Endothelial cell of umbilical vein (primary cell): ENCODE data around the gene RSPO1. TPM values are rescaled to one million over a fixed set of nuclear protein-coding genes. Genes with fewer than 3 reads are reported as not detected.

ENCODE experiments used
- BruUV-seq: library from RNA; stranded (reverse); fragments of 400-500 nt; replicated peaks from 2 replicates; lab custom pipeline; 2021; lab: Mats Ljungman, UMichigan
- CTCF ChIA-PET: fragments of 300-600, 350-600 bp; sonication (Branson Sonifier 250); formaldehyde crosslinking; loops from one replicate; lab custom pipeline; 2021; ENCODE audit warnings: antibody characterized with exemption, inconsistent platforms; lab: Charles Lee
- POLR2A ChIA-PET: fragments of 300-600, 350-600 bp; sonication (Branson Sonifier 250); formaldehyde crosslinking; loops from one replicate; lab custom pipeline; 2021; ENCODE audit warnings: antibody characterized with exemption, inconsistent platforms; lab: Charles Lee
- DNase-seq: peaks from one replicate; pipeline ENCODE4 v3.0.0-alpha.2; 2011; ENCODE audit warnings: low read depth, low spot score
- FAIRE-seq: peaks from 2 replicates; lab custom pipeline; 2011; peaks lifted over from hg19 to GRCh38; lab: Jason Lieb, UNC
- H2AFZ ChIP-seq: 2 replicates; pipeline ENCODE4 v1.6.0; 2012; ENCODE audit warnings: low read depth, low read length, control low read depth, inconsistent platforms
- H3K27ac ChIP-seq: 2 replicates; pipeline ENCODE4 v1.5.1; 2011; ENCODE audit warnings: low read depth, mild to moderate bottlenecking, control low read depth, low read length, moderate library complexity; ENCODE audit not compliant: insufficient read depth
- H3K27me3 ChIP-seq, 2 experiments: 2 replicates each; pipeline versions ENCODE4 v1.6.0 to v1.6.1; 2011; ENCODE audit warnings: low read length in 2 of 2, mixed read lengths in 1 of 2; ENCODE audit not compliant: control insufficient read depth in 2 of 2, insufficient read depth in 2 of 2
- H3K36me3 ChIP-seq, 2 experiments: 2 replicates in 1 of 2; 3 replicates in 1 of 2; pipeline ENCODE4 v1.5.1; 2011; ENCODE audit warnings: low read length in 2 of 2, mild to moderate bottlenecking in 1 of 2, moderate library complexity in 1 of 2; ENCODE audit not compliant: control insufficient read depth in 2 of 2, insufficient read depth in 2 of 2; ENCODE audit errors: extremely low read depth in 1 of 2
- H3K4me1 ChIP-seq: 3 replicates; pipeline ENCODE4 v1.5.1; 2011; ENCODE audit warnings: mild to moderate bottlenecking, low read length; ENCODE audit not compliant: control insufficient read depth, insufficient read depth; ENCODE audit errors: extremely low read depth
- H3K4me2 ChIP-seq: 2 replicates; pipeline ENCODE4 v1.6.1; 2011; ENCODE audit warnings: low read length, control low read depth, mixed read lengths; ENCODE audit not compliant: insufficient read depth
- H3K4me3 ChIP-seq, 3 experiments: fragments of 200-600 bp in 1 of 3; sonication (generic), shearing (Covaris generic) in 1 of 3; replicated peaks in 1 of 3; 2 replicates each; pipeline ENCODE4 v1.5.1; 2011 to 2016; ENCODE audit warnings: control low read depth in 3 of 3, low read length in 3 of 3, mild to moderate bottlenecking in 2 of 3, inconsistent platforms in 1 of 3, low read depth in 1 of 3, moderate library complexity in 1 of 3; ENCODE audit not compliant: insufficient read depth in 1 of 3
- H3K79me2 ChIP-seq: 2 replicates; pipeline ENCODE4 v1.6.0; 2012; ENCODE audit warnings: low read length, inconsistent platforms; ENCODE audit not compliant: control insufficient read depth, insufficient read depth
- H3K9ac ChIP-seq: replicated peaks from 2 replicates; pipeline ENCODE3; 2011; ENCODE audit warnings: low read length, control low read depth; ENCODE audit not compliant: insufficient read depth; ENCODE audit errors: extremely low read depth
- H3K9me1 ChIP-seq: replicated peaks from 3 replicates; pipeline ENCODE4 v1.6.0; 2011; ENCODE audit warnings: mild to moderate bottlenecking, low read length; ENCODE audit not compliant: control insufficient read depth, insufficient read depth; ENCODE audit errors: extremely low read depth
- H3K9me3 ChIP-seq: replicated peaks from 2 replicates; pipeline ENCODE4 v1.5.1; 2012; ENCODE audit warnings: low read length, inconsistent platforms; ENCODE audit not compliant: control insufficient read depth, insufficient read depth
- H4K20me1 ChIP-seq: replicated peaks from 2 replicates; pipeline ENCODE3; 2011; ENCODE audit warnings: mild to moderate bottlenecking, low read length; ENCODE audit not compliant: control insufficient read depth, insufficient read depth; ENCODE audit errors: extremely low read depth
- CTCF ChIP-seq, 2 donors: IDR thresholded peaks; 1 replicate in 1 of 2; 2 replicates in 1 of 2; pipeline ENCODE4 v1.5.1; 2011; ENCODE audit warnings: low read length in 2 of 2, mild to moderate bottlenecking in 2 of 2, moderate library complexity in 2 of 2, control low read depth in 1 of 2, inconsistent platforms in 1 of 2, low read depth in 1 of 2; ENCODE audit not compliant: insufficient read depth in 1 of 2; ENCODE audit errors: extremely low read depth in 1 of 2
- EZH2 ChIP-seq: IDR thresholded peaks from 2 replicates; pipeline ENCODE4 v1.6.1; 2012; ENCODE audit warnings: borderline replicate concordance, low read depth, mild to moderate bottlenecking, moderate library complexity, low read length, inconsistent platforms; ENCODE audit not compliant: severe bottlenecking
- FOS ChIP-seq: IDR thresholded peaks from 2 replicates; pipeline ENCODE4 v1.6.1; 2011; ENCODE audit warnings: mild to moderate bottlenecking, low read length, moderate library complexity, borderline replicate concordance; ENCODE audit not compliant: insufficient read depth
- GATA2 ChIP-seq: IDR thresholded peaks from 2 replicates; pipeline ENCODE4 v1.7.0; 2011; ENCODE audit warnings: low read depth, mild to moderate bottlenecking, moderate library complexity, mixed read lengths, low read length; ENCODE audit not compliant: insufficient read length, insufficient read depth
- JUN ChIP-seq: IDR thresholded peaks from 2 replicates; pipeline ENCODE4 v1.6.1; 2011; ENCODE audit warnings: borderline replicate concordance, low read depth; ENCODE audit not compliant: insufficient read length, insufficient read depth
- MAX ChIP-seq: IDR thresholded peaks from 2 replicates; pipeline ENCODE4 v1.6.1; 2011; ENCODE audit not compliant: insufficient read depth, insufficient read length
- MYC ChIP-seq: IDR thresholded peaks from one replicate; pipeline ENCODE4 v1.6.1; 2011; ENCODE audit warnings: mild to moderate bottlenecking, low read depth, low read length
- POLR2A ChIP-seq: IDR thresholded peaks from 2 replicates; pipeline ENCODE4 v1.6.1; 2012; ENCODE audit warnings: low read depth, mild to moderate bottlenecking, control low read depth, low read length
- POLR2AphosphoS5 ChIP-seq: IDR thresholded peaks from 2 replicates; pipeline ENCODE4 v1.6.1; 2012; ENCODE audit warnings: low read depth, mild to moderate bottlenecking, control low read depth, low read length, moderate library complexity; ENCODE audit not compliant: insufficient read depth
- dilution Hi-C: fragments of 300-500 bp; cut with MboI; formaldehyde crosslinking; loops from one replicate; pipeline ENCODE4 v1.15.0; 2019; ENCODE audit warnings: low sequenced_read_pairs; ENCODE audit not compliant: extremely low pct_ligation_motif_present
- intact Hi-C: fragments of 100-400 bp; cut with micrococcal nuclease; formaldehyde crosslinking; loops from one replicate; pipeline ENCODE4 v1.10.0; 2022
- polyA plus RNA-seq, 4 experiments: library from polyadenylated mRNA; depleted of rRNA in 3 of 4; stranded (reverse) in 3 of 4; unstranded in 1 of 4; fragments of >200 nt; gene quantifications; 2 replicates each; pipeline versions ENCODE4 v1.2.1 to v1.2.3, GENCODE V29; 2011 to 2012; ENCODE audit warnings: missing spikeins in 1 of 4
- total RNA-seq: library from RNA; stranded (reverse); gene quantifications from 2 replicates; pipeline ENCODE4 v1.2.3, GENCODE V29; 2021

Gene RSPO1
- total and polyA plus RNA-seq, 2 donors (not counting 3 experiments of a cell fraction or from before 2014, with no cell fraction given), result not detected

- POLR2A ChIA-PET, result no interaction called here
- no TSS peak for BruUV-seq
- Histone ChIP-seq H3K9ac (no peak overlapping the region), H3K4me3 (no peak overlapping the region), H3K4me2 (no peak overlapping the region), H3K27ac (no peak overlapping the region), H3K36me3 (no peaks in the 10 kb centered on the region), H3K9me1 (no peaks in the 10 kb centered on the region), H2AFZ (no peak overlapping the region), H3K27me3 (peaks cover 20 to 37% of the 10 kb centered on the region in 2 experiments), H4K20me1 (no peaks in the 10 kb centered on the region), H3K79me2 (no peaks in the 10 kb centered on the region), H3K9me3 (no peaks in the 10 kb centered on the region), H3K4me1 (no peaks in the 10 kb centered on the region)
- intact Hi-C loops (no loop called here), dilution Hi-C loops (no loop called here)
- CTCF ChIA-PET, result no interaction called here
- DNase-seq (no peak), FAIRE-seq (no peak)
- TF ChIP-seq POLR2A (no peak), JUN (no peak), EZH2 (no peak), CTCF (IDR thresholded peaks at IDR 0.05; ENCODE audit: extremely low read depth in 1 of 2, insufficient read depth in 1 of 2, low read depth in 1 of 2, low read length in 2 of 2) (no peak), MYC (no peak), POLR2AphosphoS5 (no peak), MAX (no peak), GATA2 (no peak), FOS (no peak)
These were observed 28.8 kb downstream of the RSPO1 start for GRCh38 chr1:37605806-37606474.
